GM21529 (cell line): Measurements from ENCODE around the gene LGR4.
"Not testable (repeated sequence)": the region's sequence is repeated elsewhere in the genome, so short reads cannot be mapped to it uniquely, and the experiment has no call there.

Experiments
- ATAC-seq: cut with Tn5 transposase; IDR thresholded peaks from one replicate; pipeline ENCODE4 v1.9.1; 2021; ENCODE audit not compliant: unreplicated experiment

Gene LGR4

DNA sequence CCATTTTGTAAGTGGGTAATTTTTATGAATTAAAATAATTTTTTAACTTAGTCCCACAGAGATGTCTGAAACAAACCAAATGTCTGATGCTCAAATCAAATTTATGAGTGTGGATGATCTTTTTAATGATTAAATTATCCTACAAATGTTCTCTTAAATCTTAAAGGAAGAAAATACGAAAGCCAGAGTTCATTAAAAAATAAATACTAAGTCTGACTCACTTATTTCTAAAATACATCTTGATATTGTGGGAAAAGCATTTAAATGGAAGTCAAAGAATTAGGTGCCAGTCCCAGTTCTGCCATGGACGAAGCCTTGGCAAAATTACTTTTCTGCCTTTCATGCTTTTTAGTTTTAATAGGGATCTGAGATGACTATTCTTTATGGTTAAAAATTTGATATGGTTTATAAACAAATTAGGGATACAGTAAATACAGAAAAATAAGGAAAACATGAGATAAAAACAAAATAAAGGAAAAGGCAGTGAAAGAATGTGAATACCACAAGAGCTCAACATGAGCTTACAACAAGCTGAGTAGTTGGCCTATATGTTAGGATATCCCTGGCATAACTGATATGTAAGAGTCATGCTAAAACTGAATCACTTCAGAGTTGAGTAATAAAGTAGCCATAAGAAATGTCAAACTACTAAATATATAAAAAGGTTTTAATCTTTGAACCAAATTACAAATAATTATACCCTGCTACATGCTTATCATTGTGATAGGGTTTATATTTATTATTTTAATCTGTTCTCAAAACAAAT is 118.8 kb downstream of the LGR4 start:
- ATAC-seq, result no peak

- ATAC-seq, result no peak
Observed at GRCh38 chr11:27352781-27353180, 119.8 kb downstream of the LGR4 start.

GRCh38 chr11:27350511-27350910 is 122.1 kb downstream of the LGR4 start:
- ATAC-seq, result no peak

DNA sequence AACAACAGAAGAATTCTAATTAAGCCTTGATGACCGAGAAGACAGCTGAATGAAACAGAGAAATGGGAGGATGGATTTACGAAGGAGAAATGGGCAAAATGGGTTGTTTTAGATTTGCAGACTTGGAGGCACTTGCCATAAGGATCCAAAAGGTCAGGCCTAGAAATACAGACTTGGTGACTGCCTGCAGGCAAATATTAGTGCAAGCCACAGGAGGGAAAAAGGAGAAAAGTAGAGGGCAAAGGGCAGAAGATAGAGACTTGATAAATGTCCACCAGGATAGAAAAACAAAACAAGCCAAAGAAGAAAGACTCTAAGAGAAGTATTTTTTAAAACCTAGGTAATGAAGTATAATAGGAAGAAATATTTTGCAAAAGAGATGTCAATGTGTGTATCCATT is 122.7 kb downstream of the LGR4 start:
- ATAC-seq, result no peak

GRCh38 chr11:27348340-27348873 is 124.2 kb downstream of the LGR4 start:
- no peak for ATAC-seq

- ATAC-seq, result no peak
Observed at GRCh38 chr11:27347359-27348339, 124.9 kb downstream of the LGR4 start.

- ATAC-seq, result no peak
Observed at GRCh38 chr11:27339941-27340340, 132.6 kb downstream of the LGR4 start.

DNA sequence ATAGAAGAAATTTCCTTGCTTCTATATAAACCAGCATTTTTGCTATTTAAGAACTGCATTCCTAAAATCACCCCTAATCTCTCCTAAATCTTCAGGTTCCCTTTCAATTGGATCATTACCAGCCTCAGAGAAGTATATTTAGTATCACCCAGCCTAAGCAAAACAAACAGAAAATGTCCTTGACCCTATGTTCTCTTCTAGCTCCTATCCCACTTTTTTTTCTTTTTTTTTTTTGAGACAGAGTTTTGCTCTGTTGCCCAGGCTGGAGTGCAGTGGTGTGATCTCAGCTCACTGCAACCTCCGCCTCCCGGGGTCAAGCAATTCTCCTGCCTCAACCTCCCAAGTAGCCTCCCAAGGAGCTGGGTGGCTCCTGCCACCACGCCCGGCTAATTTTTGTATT is 137.8 kb downstream of the LGR4 start:
- ATAC-seq, result not testable (repeated sequence)

DNA sequence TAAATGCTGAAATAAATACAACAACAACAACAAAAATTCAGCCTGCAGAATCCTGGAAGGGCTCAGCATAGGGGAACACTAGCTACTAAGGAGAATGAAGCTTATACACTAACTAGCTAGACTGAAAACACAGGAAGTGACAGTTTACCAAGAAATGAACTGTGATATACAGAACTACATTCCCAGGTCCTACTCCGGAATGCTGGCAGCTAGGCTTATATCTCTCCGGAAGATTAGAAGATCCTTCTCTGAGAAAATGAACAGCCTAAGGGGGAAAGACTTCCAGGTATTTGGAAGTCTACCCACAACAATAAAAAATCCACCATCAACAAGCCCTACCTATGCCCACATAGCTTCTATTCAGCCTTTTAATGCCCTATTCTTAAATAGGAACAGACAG is 140.6 kb downstream of the LGR4 start:
- ATAC-seq, result no peak

GRCh38 chr11:27330633-27331270 is 141.8 kb downstream of the LGR4 start:
- no peak for ATAC-seq

GRCh38 chr11:27329867-27330632 is 142.5 kb downstream of the LGR4 start:
- no peak for ATAC-seq

DNA sequence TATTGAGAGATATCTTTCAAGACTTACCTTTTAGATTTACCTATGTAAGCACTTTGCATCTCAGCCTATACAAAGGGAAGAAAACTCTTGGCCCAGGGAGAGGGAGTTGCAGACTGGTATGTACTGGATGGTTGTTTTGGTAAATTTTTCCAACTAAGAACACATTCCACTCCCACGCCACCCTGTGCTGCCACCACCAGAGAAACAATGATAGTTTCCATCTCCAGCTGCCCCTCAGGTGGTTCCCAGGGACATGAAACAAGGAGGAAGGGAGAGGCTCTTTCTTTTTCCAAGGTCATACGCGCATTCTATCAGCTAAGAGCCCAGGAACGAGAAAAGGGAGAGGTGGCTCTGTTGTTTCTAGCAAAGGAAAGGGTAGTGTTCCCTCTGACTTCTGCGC is 144.0 kb downstream of the LGR4 start:
- ATAC-seq, result no peak

- not testable (repeated sequence) for ATAC-seq
Observed at GRCh38 chr11:27327064-27327463, 145.5 kb downstream of the LGR4 start.

DNA sequence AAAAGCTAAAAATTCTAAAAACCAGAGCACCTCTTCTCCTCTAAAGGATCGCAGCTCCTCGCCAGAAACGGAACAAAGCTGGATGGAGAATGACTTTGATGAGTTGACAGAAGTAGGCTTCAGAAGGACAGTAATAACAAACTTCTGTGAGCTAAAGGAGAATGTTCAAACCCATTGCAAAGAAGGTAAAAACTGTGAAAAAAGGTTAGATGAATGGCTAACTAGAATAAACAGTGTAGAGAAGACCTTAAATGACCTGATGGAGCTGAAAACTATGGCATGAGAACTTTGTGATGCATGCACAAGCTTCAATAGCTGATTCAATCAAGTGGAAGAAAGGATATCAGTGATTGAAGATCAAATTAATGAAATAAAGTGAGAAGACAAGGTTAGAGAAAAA is 150.4 kb downstream of the LGR4 start:
- not testable (repeated sequence) for ATAC-seq

DNA sequence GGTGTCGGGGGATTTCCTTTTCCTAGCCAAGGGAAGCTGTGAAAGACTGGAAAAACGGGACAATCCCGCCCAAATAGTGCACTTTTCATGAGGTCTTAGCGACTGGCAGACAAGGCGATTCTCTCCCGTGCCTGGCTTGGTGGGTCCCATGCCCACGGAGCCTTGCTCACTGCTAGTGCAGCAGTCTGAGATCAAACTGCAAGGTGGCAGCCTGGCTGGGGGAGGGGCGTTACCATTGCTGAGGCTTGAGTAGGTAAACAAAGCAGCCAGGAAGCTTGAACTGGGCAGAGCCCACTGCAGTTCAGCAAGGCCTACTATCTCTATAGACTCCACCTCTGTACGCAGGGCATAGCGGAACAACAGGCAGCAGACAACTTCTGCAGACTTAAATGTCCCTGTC is 151.2 kb downstream of the LGR4 start:
- ATAC-seq, result not testable (repeated sequence)

GRCh38 chr11:27319072-27319471 is 153.5 kb downstream of the LGR4 start:
- peak; percentile 99 for ATAC-seq

GRCh38 chr11:27317751-27318150 is 154.8 kb downstream of the LGR4 start:
- ATAC-seq, result no peak
